GM06990 (cell line): ENCODE data around the gene SLC25A25.

ENCODE experiments used
- DNase-seq: peaks from one replicate; pipeline ENCODE4 v3.0.0-alpha.2; 2011; ENCODE audit not compliant: insufficient read length; ENCODE audit errors: extremely low read depth
- H3K27me3 ChIP-seq: replicated peaks from 2 replicates; pipeline ENCODE4 v1.6.0; 2011; ENCODE audit warnings: low read length; ENCODE audit not compliant: control insufficient read depth, insufficient read depth
- H3K36me3 ChIP-seq: 2 replicates; pipeline ENCODE4 v1.5.1; 2011; ENCODE audit warnings: low read length; ENCODE audit not compliant: control insufficient read depth, insufficient read depth
- H3K4me3 ChIP-seq: replicated peaks from 2 replicates; pipeline ENCODE4 v1.5.1; 2011; ENCODE audit warnings: low read depth, mild to moderate bottlenecking, control low read depth, low read length
- TF ChIP-seq, protein P1 (sequence below): IDR thresholded peaks from 2 replicates; pipeline ENCODE4 v1.5.1; 2011; ENCODE audit warnings: low read length, control low read depth, mild to moderate bottlenecking, inconsistent platforms; ENCODE audit not compliant: insufficient read depth, poor library complexity, severe bottlenecking

Gene SLC25A25

GRCh38 chr9:128059365-128059983, 8.6 kb upstream of the SLC25A25 start:
- TF ChIP-seq, protein P1, sequence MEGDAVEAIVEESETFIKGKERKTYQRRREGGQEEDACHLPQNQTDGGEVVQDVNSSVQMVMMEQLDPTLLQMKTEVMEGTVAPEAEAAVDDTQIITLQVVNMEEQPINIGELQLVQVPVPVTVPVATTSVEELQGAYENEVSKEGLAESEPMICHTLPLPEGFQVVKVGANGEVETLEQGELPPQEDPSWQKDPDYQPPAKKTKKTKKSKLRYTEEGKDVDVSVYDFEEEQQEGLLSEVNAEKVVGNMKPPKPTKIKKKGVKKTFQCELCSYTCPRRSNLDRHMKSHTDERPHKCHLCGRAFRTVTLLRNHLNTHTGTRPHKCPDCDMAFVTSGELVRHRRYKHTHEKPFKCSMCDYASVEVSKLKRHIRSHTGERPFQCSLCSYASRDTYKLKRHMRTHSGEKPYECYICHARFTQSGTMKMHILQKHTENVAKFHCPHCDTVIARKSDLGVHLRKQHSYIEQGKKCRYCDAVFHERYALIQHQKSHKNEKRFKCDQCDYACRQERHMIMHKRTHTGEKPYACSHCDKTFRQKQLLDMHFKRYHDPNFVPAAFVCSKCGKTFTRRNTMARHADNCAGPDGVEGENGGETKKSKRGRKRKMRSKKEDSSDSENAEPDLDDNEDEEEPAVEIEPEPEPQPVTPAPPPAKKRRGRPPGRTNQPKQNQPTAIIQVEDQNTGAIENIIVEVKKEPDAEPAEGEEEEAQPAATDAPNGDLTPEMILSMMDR, result no peak
- no peak overlapping the region for H3K4me3 ChIP-seq
- DNase-seq, result no peak
- no peaks in the 10 kb centered on the region; the same call in 1 of the 2 replicates for H3K27me3 ChIP-seq
- H3K36me3 ChIP-seq, result peaks cover 3% of the 10 kb centered on the region

DNA sequence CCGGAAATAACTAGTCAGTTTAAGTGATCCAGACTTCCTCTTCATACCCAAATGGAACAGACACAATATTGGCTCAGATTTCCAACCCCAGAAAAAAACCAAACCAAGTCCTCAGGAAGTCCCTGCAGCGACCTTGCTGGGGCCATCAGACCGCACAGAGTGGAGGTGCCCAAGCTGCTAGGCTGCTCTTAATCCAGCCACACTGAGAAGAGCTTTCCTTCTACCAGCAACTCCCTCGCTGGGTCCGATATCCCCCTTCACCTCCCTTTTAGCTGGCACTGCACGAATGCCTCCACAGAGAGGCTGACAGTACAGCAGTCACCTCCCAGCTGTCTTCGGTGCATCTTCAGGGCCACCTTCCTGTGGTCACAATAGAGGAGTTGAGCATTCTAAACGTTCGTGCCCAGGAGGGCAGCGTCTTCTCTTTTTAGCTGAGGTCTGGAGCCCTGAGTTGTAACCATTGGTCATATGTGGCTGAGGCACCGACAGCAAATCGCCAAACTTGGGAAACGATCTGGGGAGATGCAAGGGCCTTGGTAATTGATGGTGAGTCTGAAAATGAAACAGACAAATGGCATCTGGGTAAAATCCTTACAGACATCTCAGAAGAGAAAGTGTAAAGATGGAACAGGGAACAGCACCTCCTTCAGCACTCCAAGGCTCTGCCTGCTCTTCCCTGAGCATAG, 6.6 kb upstream of the SLC25A25 start:
- no peak overlapping the region for H3K4me3 ChIP-seq
- no peak for DNase-seq
- TF ChIP-seq, protein P1, result no peak
- H3K36me3 ChIP-seq, result peaks cover 3% of the 10 kb centered on the region
- no peaks in the 10 kb centered on the region for H3K27me3 ChIP-seq

- TF ChIP-seq, protein P1, result no peak
- Histone ChIP-seq H3K36me3 (peaks cover 3% of the 10 kb centered on the region), H3K27me3 (no peaks in the 10 kb centered on the region), H3K4me3 (no peak overlapping the region)
- no peak for DNase-seq
Measured at GRCh38 chr9:128062279-128062678, 5.8 kb upstream of the SLC25A25 start.

GRCh38 chr9:128062846-128063831, 4.9 kb upstream of the SLC25A25 start:
- DNase-seq, result no peak
- TF ChIP-seq, protein P1, result no peak
- Histone ChIP-seq H3K36me3 (peaks cover 3% of the 10 kb centered on the region), H3K4me3 (no peak overlapping the region), H3K27me3 (no peaks in the 10 kb centered on the region)

GRCh38 chr9:128065907-128066712, 1.9 kb upstream of the SLC25A25 start:
- Histone ChIP-seq H3K27me3 (no peaks in the 10 kb centered on the region), H3K36me3 (peaks cover 3% of the 10 kb centered on the region), H3K4me3 (peak overlapping the region; percentile 68)
- TF ChIP-seq, protein P1, result no peak
- DNase-seq, result no peak
